GM19025 (cell line): ENCODE data around the gene PRSS36.
A peak's percentile ranks its signal among the peaks of the same experiment; 100 is the strongest.
"Not testable (repeated sequence)": the region's sequence is repeated elsewhere in the genome, so short reads cannot be mapped to it uniquely, and the experiment has no call there.

ENCODE experiments used
- ATAC-seq: cut with Tn5 transposase; IDR thresholded peaks from one replicate; pipeline ENCODE4 v1.9.1; 2021; ENCODE audit warnings: mild to moderate bottlenecking, low read depth, moderate library complexity; ENCODE audit not compliant: unreplicated experiment

Gene PRSS36

DNA sequence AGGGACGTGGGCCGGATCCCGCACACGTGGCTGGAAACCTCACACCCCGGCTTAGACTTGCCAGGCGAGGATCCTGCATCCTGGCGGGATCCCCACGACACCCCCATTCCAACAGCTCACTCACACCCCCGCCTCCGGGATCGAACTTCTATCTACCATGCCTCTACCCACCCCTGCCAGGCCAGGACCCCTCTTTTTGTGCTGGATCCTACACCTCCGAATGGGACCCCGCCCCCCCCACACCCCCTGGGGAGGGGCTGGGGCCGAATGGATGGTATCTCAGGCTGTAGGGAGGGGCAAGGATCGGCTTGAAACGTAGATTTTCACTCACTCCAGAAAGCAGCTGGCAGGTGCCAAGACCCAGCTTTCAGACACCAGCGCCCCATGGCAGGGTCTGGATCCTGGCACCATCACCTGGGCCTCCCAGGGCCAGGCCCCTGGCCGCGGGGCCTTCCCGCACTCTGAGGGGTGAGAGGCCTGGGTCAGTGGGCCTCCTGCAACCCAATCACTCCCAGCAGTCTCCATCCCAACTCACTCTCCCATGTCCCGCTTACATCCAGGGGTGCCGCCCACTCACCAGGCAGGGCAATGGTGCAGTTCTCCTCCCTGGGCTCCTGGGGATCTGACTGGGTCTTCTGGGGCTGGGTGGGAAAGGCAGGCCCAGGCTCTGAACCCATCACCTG, 6.7 kb downstream of the PRSS36 start:
- ATAC-seq: no peak

GRCh38 chr16:31142109-31143010, 7.5 kb downstream of the PRSS36 start:
- ATAC-seq: peak; percentile 93

- no peak for ATAC-seq
Observed at GRCh38 chr16:31141489-31142108, 8.3 kb downstream of the PRSS36 start.

- not testable (repeated sequence) for ATAC-seq
Observed at GRCh38 chr16:31141071-31141469, 8.8 kb downstream of the PRSS36 start.

GRCh38 chr16:31138621-31139578, 11.0 kb downstream of the PRSS36 start:
- no peak for ATAC-seq

- ATAC-seq: not testable (repeated sequence)
Observed at GRCh38 chr16:31136822-31137499, 12.9 kb downstream of the PRSS36 start.

DNA sequence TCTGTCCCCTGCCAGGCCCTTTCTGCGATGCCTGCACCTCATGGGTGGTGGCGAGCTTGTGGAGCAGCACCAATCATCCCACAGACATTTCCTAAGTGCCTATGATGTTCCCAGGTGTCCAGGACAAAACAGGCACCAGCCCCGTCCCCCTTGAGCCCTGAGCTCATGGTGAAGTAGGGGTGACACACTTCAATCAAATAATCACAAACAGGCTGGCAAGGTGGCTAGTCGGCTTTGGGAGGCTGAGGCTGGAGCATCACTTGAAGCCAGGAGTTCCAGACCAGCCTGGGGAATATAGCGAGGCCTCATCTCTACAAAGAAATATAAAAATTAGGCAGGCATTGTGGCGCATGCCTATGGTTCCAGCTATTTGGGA, 13.6 kb downstream of the PRSS36 start:
- no peak for ATAC-seq

DNA sequence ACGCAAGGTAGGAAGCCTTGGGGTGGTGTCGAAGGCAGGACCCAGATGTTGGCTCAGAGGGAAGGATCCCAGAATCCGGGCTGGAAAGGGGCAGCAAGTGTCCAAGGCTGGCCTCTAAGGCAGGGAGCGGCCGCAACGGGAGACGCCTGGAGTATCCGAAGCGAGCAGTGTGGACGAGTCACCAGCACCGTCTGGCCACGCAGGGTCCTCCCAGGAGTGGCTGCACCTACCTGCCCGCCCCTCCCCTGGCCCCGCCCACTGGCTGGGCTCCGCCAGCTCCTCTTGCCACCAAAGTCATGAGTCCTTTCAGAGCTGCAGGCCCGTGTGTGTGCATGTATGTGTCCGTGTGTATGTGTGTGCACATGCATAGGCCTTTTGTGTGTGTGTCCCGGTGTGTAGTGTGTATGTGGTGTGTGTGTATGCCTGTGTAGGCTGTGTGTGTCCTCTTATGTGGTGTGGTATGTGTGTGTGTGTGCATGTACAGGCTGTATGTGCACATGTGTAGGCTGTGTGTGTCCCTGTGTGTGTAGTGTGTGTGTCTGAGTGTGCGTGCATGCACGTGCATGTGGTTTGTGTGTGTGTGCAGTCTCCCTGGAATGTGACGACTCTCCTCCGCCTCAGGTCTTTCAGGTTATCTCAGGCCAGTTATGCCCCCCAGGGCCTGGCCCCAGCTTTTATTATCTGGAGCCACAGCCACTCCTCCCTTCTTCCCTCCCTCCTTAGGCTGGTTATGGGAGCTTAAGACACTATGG, 14.2 kb downstream of the PRSS36 start, which contains the start of gene PRSS8:
Gene PRSS8 (minus strand): TSS at position 193 of the 752 bp plus-strand sequence. CDS start 229 bp downstream, outside the sequence.
- no peak for ATAC-seq

GRCh38 chr16:31134625-31135534, 15.0 kb downstream of the PRSS36 start:
- no peak for ATAC-seq

DNA sequence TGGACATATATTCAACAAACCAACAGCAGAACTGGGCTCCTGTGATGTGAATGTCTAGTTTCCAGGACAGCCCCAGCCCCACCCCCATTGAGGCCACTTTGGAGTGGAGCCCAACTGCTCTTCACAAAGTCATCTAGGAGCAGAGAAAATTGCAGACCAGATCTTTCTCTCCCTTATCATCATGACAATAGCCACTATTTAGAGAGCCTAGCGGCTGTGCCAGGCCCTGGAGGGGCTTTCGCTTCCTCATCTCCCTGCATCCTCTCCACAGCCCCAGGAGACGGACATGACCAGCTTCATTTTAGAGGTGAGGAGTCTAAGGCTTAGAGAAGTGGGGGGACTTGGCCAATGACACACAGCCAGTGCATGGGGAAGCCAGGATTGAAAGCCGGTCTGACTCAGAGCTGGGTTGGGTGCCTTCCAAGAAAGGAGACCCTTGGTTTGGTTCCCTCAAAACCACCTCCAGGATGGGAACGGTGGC, 15.7 kb downstream of the PRSS36 start:
- ATAC-seq: no peak

- ATAC-seq: no peak
Observed at GRCh38 chr16:31133046-31133501, 16.8 kb downstream of the PRSS36 start.

DNA sequence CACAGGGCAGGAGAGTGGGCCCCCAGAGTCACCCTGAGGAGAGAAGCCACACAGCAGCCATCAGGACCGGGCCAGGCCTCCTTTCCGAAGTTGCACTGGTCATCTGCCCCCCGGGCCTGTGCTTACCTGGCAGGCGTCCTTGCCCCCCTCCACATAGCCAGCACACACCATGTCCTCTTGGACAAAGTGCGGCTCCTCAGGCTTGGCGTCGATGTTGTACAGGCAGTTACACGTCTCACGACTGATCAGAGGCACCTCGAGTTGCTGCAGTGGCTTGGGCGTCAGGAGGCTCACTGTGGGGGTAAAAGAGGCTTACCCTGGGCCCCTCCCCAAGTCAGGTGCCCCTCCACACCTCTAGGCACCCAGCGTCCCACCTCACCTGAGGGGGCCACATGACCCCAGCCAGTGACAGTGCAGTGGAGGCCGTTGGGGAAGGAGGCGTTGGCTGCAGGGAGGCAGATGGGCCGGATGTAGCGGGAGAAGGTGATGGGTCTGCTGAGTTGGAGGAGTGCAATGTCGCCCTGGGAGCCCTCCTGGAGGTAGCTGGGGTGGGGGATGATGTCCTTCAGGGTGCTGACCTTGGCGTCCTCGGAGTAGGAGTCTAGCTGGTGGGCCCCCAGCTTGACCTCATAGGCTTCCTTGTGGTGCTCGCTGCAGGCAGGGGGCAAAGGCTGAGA, 17.4 kb downstream of the PRSS36 start:
- no peak for ATAC-seq

GRCh38 chr16:31131841-31132271, 18.0 kb downstream of the PRSS36 start:
- no peak for ATAC-seq

- no peak for ATAC-seq
Observed at GRCh38 chr16:31131416-31131815, 18.4 kb downstream of the PRSS36 start.

- ATAC-seq: no peak
Observed at GRCh38 chr16:31130899-31131298, 19.0 kb downstream of the PRSS36 start.

DNA sequence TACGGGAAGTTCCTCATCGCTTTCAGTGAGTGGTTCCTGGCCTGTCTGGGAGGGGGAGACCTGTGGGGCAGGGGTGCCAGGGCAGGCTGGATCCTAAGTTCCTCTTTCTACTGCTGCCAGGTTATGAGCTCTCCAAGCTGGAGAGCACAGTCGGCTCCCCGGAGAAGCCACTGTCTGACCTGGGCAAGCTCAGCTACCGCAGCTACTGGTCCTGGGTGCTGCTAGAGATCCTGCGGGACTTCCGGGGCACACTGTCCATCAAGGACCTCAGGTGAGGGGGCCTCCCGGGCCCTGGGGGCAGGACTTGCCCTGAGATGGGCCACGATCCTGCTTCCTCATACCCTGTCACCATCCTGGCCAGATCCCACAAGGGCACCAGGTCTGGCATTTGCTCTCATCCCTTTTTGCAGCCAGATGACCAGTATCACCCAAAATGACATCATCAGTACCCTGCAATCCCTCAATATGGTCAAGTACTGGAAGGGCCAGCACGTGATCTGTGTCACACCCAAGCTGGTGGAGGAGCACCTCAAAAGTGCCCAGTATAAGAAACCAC, 19.5 kb downstream of the PRSS36 start:
- ATAC-seq: no peak
